H9 (cell line): ENCODE results near the gene RFPL1. TPM values are rescaled to one million over a fixed set of nuclear protein-coding genes. Genes with fewer than 3 reads are reported as not detected.
"Not testable (repeated sequence)": the region's sequence is repeated elsewhere in the genome, so short reads cannot be mapped to it uniquely, and the experiment has no call there.

Experiments
- DNase-seq: peaks from one replicate; pipeline ENCODE4 v3.0.0-alpha.2; 2017
- H2AFZ ChIP-seq: one replicate; pipeline ENCODE4 v1.6.1; 2013; ENCODE audit warnings: mild to moderate bottlenecking, low read length, control low read depth, moderate library complexity
- H2AK5ac ChIP-seq: 2 replicates; pipeline ENCODE4 v1.6.1; 2013; ENCODE audit warnings: low read length, control low read depth, mixed read lengths; ENCODE audit not compliant: insufficient read length
- H2BK120ac ChIP-seq: one replicate; pipeline ENCODE4 v1.6.1; 2013; ENCODE audit warnings: low read depth, mild to moderate bottlenecking, low read length, control low read depth, inconsistent platforms; ENCODE audit not compliant: poor library complexity, severe bottlenecking
- H2BK12ac ChIP-seq: 2 replicates; pipeline ENCODE4 v1.6.1; 2013; ENCODE audit warnings: low read length, control low read depth, mixed read lengths, low read depth; ENCODE audit not compliant: insufficient read length
- H2BK15ac ChIP-seq: 2 replicates; pipeline ENCODE4 v1.6.1; 2013; ENCODE audit warnings: low read depth, low read length, control low read depth
- H2BK20ac ChIP-seq: one replicate; pipeline ENCODE4 v1.6.1; 2013; ENCODE audit warnings: low read depth, mild to moderate bottlenecking, low read length, control low read depth, inconsistent platforms; ENCODE audit not compliant: poor library complexity, severe bottlenecking
- H2BK5ac ChIP-seq: 2 replicates; pipeline ENCODE4 v1.6.1; 2013; ENCODE audit warnings: low read length, control low read depth, mixed read lengths; ENCODE audit not compliant: insufficient read length
- H3K14ac ChIP-seq: 2 replicates; pipeline ENCODE4 v1.6.1; 2013; ENCODE audit warnings: low read length, control low read depth; ENCODE audit not compliant: insufficient read depth
- H3K18ac ChIP-seq: 2 replicates; pipeline ENCODE4 v1.6.1; 2013; ENCODE audit warnings: low read depth, mild to moderate bottlenecking, mixed read lengths, low read length, control low read depth; ENCODE audit not compliant: insufficient read length
- H3K23ac ChIP-seq: 2 replicates; pipeline ENCODE4 v1.6.1; 2013; ENCODE audit warnings: low read length, control low read depth, mixed read lengths, low read depth; ENCODE audit not compliant: insufficient read length
- H3K23me2 ChIP-seq: 2 replicates; pipeline ENCODE4 v1.6.1; 2013; ENCODE audit warnings: low read depth, mild to moderate bottlenecking, mixed read lengths, low read length, control low read depth; ENCODE audit not compliant: insufficient read length, poor library complexity, severe bottlenecking
- H3K27ac ChIP-seq: 2 replicates; pipeline ENCODE4 v1.5.1; 2013; ENCODE audit warnings: low read length, control low read depth, mixed read lengths, low read depth; ENCODE audit not compliant: insufficient read length
- H3K27me3 ChIP-seq: 2 replicates; pipeline ENCODE4 v1.6.1; 2013; ENCODE audit warnings: low read length, control low read depth, inconsistent platforms; ENCODE audit not compliant: insufficient read depth
- H3K4ac ChIP-seq: 2 replicates; pipeline ENCODE4 v1.6.1; 2013; ENCODE audit warnings: low read depth, mild to moderate bottlenecking, control low read depth, inconsistent platforms, low read length, moderate library complexity
- H3K4me1 ChIP-seq: 2 replicates; pipeline ENCODE4 v1.6.1; 2013; ENCODE audit warnings: low read length, control low read depth, inconsistent platforms; ENCODE audit not compliant: insufficient read depth
- H3K4me2 ChIP-seq: 2 replicates; pipeline ENCODE4 v1.6.1; 2013; ENCODE audit warnings: low read length, control low read depth, mixed read lengths; ENCODE audit not compliant: insufficient read length, insufficient read depth
- H3K56ac ChIP-seq: 2 replicates; pipeline ENCODE4 v1.6.1; 2013; ENCODE audit warnings: low read depth, mild to moderate bottlenecking, mixed read lengths, low read length, control low read depth; ENCODE audit not compliant: insufficient read length
- H3K79me1 ChIP-seq: 2 replicates; pipeline ENCODE4 v1.6.1; 2013; ENCODE audit warnings: low read depth, mild to moderate bottlenecking, moderate library complexity, low read length, control low read depth, inconsistent platforms; ENCODE audit not compliant: insufficient read depth, poor library complexity, severe bottlenecking
- H3K79me2 ChIP-seq: 2 replicates; pipeline ENCODE4 v1.6.1; 2013; ENCODE audit warnings: low read length, control low read depth, inconsistent platforms; ENCODE audit not compliant: insufficient read depth
- H3K9ac ChIP-seq: 2 replicates; pipeline ENCODE4 v1.6.1; 2013; ENCODE audit warnings: low read length, control low read depth, mixed read lengths; ENCODE audit not compliant: insufficient read length; ENCODE audit errors: extremely low read depth
- H3K9me3 ChIP-seq: one replicate; pipeline ENCODE4 v1.6.1; 2013; ENCODE audit warnings: low read depth, low read length, inconsistent platforms; ENCODE audit not compliant: control insufficient read depth
- H3T11ph ChIP-seq: one replicate; pipeline ENCODE4 v1.6.1; 2013; ENCODE audit warnings: mild to moderate bottlenecking, low read length, control low read depth, inconsistent platforms
- H4K20me1 ChIP-seq: one replicate; pipeline ENCODE4 v1.6.1; 2013; ENCODE audit not compliant: control insufficient read depth, insufficient read length, insufficient read depth
- H4K5ac ChIP-seq: 2 replicates; pipeline ENCODE4 v1.6.1; 2013; ENCODE audit warnings: low read depth, mild to moderate bottlenecking, mixed read lengths, low read length, control low read depth; ENCODE audit not compliant: insufficient read length
- H4K8ac ChIP-seq: replicated peaks from 2 replicates; pipeline ENCODE4 v1.6.1; 2013; ENCODE audit warnings: low read length, control low read depth, mixed read lengths, low read depth; ENCODE audit not compliant: insufficient read length
- H4K91ac ChIP-seq: 2 replicates; pipeline ENCODE4 v1.6.1; 2013; ENCODE audit warnings: low read depth, mild to moderate bottlenecking, moderate library complexity, mixed read lengths, low read length, control low read depth; ENCODE audit not compliant: insufficient read length
- H3K27ac Mint-ChIP-seq, 3 experiments: 2 replicates in 2 of 3; 3 replicates in 1 of 3; pipeline ENCODE4 v1.8.0; 2020 to 2021; ENCODE audit warnings: mixed read lengths in 3 of 3, mild to moderate bottlenecking in 1 of 3, moderate library complexity in 1 of 3
- H3K27me3 Mint-ChIP-seq: 2 replicates; pipeline ENCODE4 v1.8.0; 2021; ENCODE audit warnings: low read depth, mild to moderate bottlenecking, moderate library complexity, mixed read lengths
- H3K36me3 Mint-ChIP-seq, 3 experiments: 2 replicates in 2 of 3; 3 replicates in 1 of 3; pipeline ENCODE4 v1.8.0; 2020 to 2021; ENCODE audit warnings: low read depth in 3 of 3, mixed read lengths in 3 of 3; ENCODE audit not compliant: insufficient read depth in 1 of 3
- H3K4me1 Mint-ChIP-seq, 2 experiments: 2 replicates each; pipeline ENCODE4 v1.8.0; 2020; ENCODE audit warnings: mixed read lengths in 2 of 2
- H3K4me3 Mint-ChIP-seq, 2 experiments: 2 replicates in 1 of 2; 3 replicates in 1 of 2; pipeline ENCODE4 v1.8.0; 2020 to 2021; ENCODE audit warnings: mild to moderate bottlenecking in 2 of 2, mixed read lengths in 2 of 2, moderate library complexity in 1 of 2
- H3K9me3 Mint-ChIP-seq, 2 experiments: 2 replicates in 1 of 2; 3 replicates in 1 of 2; pipeline ENCODE4 v1.8.0; 2020; ENCODE audit warnings: mild to moderate bottlenecking in 2 of 2, mixed read lengths in 2 of 2, moderate library complexity in 1 of 2
- WGBS: extraction: QIAGEN DNeasy Blood & Tissue Kit; methylation state at CpG from one replicate; pipeline ENCODE4 v1.1.7; 2013; ENCODE audit warnings: missing lambda C conversion rate, low lambda C conversion rate, mixed read lengths; ENCODE audit not compliant: insufficient read length; ENCODE audit errors: extremely low coverage; 5-methylcytosine and 5-hydroxymethylcytosine counted together
- long read RNA-seq: library from polyadenylated mRNA; unstranded; transcript quantifications from one replicate; pipeline ENCODE4 v2.0.0, GENCODE V29; 2020
- total RNA-seq: library from RNA; stranded (reverse); gene quantifications from 2 replicates; pipeline ENCODE4 v1.2.1, GENCODE V29; 2021

Gene RFPL1
- not detected in 2 replicates for total RNA-seq
- long read RNA-seq = 0 reads

- H3K36me3 Mint-ChIP-seq, H4K91ac ChIP-seq, H3K4me3 Mint-ChIP-seq, H2BK12ac ChIP-seq, H2BK120ac ChIP-seq, H3K4me2 ChIP-seq, H3K4ac ChIP-seq, H3K27me3 Mint-ChIP-seq, H3K79me2 ChIP-seq, H2AK5ac ChIP-seq, H4K20me1 ChIP-seq, H2AFZ ChIP-seq, H3T11ph ChIP-seq, H3K79me1 ChIP-seq, H2BK15ac ChIP-seq, H3K23me2 ChIP-seq, H4K5ac ChIP-seq, H3K9me3 Mint-ChIP-seq, H3K56ac ChIP-seq, H3K18ac ChIP-seq, H3K14ac ChIP-seq, DNase-seq, H3K9me3 ChIP-seq, H2BK5ac ChIP-seq, H3K23ac ChIP-seq, H3K4me1 ChIP-seq, H3K27ac ChIP-seq, H3K9ac ChIP-seq, H2BK20ac ChIP-seq, H4K8ac ChIP-seq, H3K27me3 ChIP-seq, H3K27ac Mint-ChIP-seq: not testable (repeated sequence)
- WGBS = no CpG with 5 or more reads among the region's 10 CpGs
- peaks cover 9 to 12% of the 10 kb centered on the region in 2 experiments for H3K4me1 Mint-ChIP-seq
Observed at GRCh38 chr22:29438283-29438682, at the start of gene RFPL1. RFPL1 (plus strand) TSS chr22:29438583.
